GM18861 (cell line): ENCODE results near the gene HMCN1.
A peak's percentile ranks its signal among the peaks of the same experiment; 100 is the strongest.

Experiments
- ATAC-seq: cut with Tn5 transposase; IDR thresholded peaks from one replicate; pipeline ENCODE4 v1.9.1; 2021; ENCODE audit not compliant: unreplicated experiment

The HMCN1 gene

GRCh38 chr1:186063091-186063657 is 329.0 kb downstream of the HMCN1 start:
- ATAC-seq, result no peak

GRCh38 chr1:186066411-186066810 is 332.2 kb downstream of the HMCN1 start:
- ATAC-seq, result no peak

GRCh38 chr1:186073697-186074096 is 339.5 kb downstream of the HMCN1 start:
- no peak for ATAC-seq

GRCh38 chr1:186076006-186076405 is 341.8 kb downstream of the HMCN1 start:
- no peak for ATAC-seq

GRCh38 chr1:186078245-186078644 is 344.1 kb downstream of the HMCN1 start:
- ATAC-seq, result peak; percentile 94

- no peak for ATAC-seq
Measured at GRCh38 chr1:186079084-186079684, 345.0 kb downstream of the HMCN1 start.

- peak; percentile 45 for ATAC-seq
Measured at GRCh38 chr1:186082235-186082937, 348.2 kb downstream of the HMCN1 start.

GRCh38 chr1:186086583-186086982 is 352.4 kb downstream of the HMCN1 start:
- ATAC-seq, result no peak

- ATAC-seq, result no peak
Measured at GRCh38 chr1:186089940-186090339, 355.7 kb downstream of the HMCN1 start.

GRCh38 chr1:186091222-186091720 is 357.1 kb downstream of the HMCN1 start:
- ATAC-seq, result no peak

GRCh38 chr1:186093437-186093836 is 359.2 kb downstream of the HMCN1 start:
- no peak for ATAC-seq

- ATAC-seq, result no peak
Measured at GRCh38 chr1:186094172-186094571, 360.0 kb downstream of the HMCN1 start.

GRCh38 chr1:186099336-186100104 is 365.3 kb downstream of the HMCN1 start:
- no peak for ATAC-seq

- ATAC-seq, result no peak
Measured at GRCh38 chr1:186102107-186102506, 367.9 kb downstream of the HMCN1 start.

- ATAC-seq, result no peak
Measured at GRCh38 chr1:186102547-186103148, 368.5 kb downstream of the HMCN1 start.

- no peak for ATAC-seq
Measured at GRCh38 chr1:186104459-186104858, 370.3 kb downstream of the HMCN1 start.

- ATAC-seq, result no peak
Measured at GRCh38 chr1:186112280-186112679, 378.1 kb downstream of the HMCN1 start.

GRCh38 chr1:186113461-186113860 is 379.3 kb downstream of the HMCN1 start:
- no peak for ATAC-seq

GRCh38 chr1:186118724-186119123 is 384.5 kb downstream of the HMCN1 start:
- no peak for ATAC-seq

GRCh38 chr1:186122837-186123236 is 388.6 kb downstream of the HMCN1 start:
- ATAC-seq, result no peak

- no peak for ATAC-seq
Measured at GRCh38 chr1:186125035-186125434, 390.8 kb downstream of the HMCN1 start.
